Ascending aorta (tissue), 2 donors: ENCODE data around the gene ST6GALNAC6. TPM values are rescaled to one million over a fixed set of nuclear protein-coding genes. Genes with fewer than 3 reads are reported as not detected.
A peak's percentile ranks its signal among the peaks of the same experiment; 100 is the strongest.

ENCODE experiments used
- DNase-seq, 2 donors: peaks; one replicate each; pipeline ENCODE4 v3.0.0-alpha.2; 2019; ENCODE audit warnings: low spot score in 2 of 2
- H3K27ac ChIP-seq, 2 donors: fragments of 200-600 bp; sonication (generic); one replicate each; pipeline ENCODE4 v1.5.1; 2016 to 2017; ENCODE audit warnings: mild to moderate bottlenecking in 1 of 2
- H3K27me3 ChIP-seq: fragments of 200-600 bp; sonication (generic); one replicate; pipeline ENCODE4 v1.5.1; 2017
- H3K36me3 ChIP-seq, 2 donors: fragments of 200-600 bp; sonication (generic); one replicate each; pipeline ENCODE4 v1.5.1; 2016
- H3K4me1 ChIP-seq, 2 donors: fragments of 200-600 bp; sonication (generic); one replicate each; pipeline ENCODE4 v1.5.1; 2016 to 2017; ENCODE audit warnings: mild to moderate bottlenecking in 1 of 2
- H3K4me3 ChIP-seq, 2 donors: fragments of 200-600 bp; sonication (generic); one replicate each; pipeline ENCODE4 v1.5.1; 2016 to 2017; ENCODE audit warnings: mild to moderate bottlenecking in 1 of 2
- H3K9me3 ChIP-seq, 2 donors: fragments of 200-600 bp; sonication (generic); one replicate each; pipeline ENCODE4 v1.5.1; 2016
- intact Hi-C: fragments of 100-400 bp; cut with DNase I; formaldehyde crosslinking; loops from one replicate; pipeline ENCODE4 v1.15.1; 2023
- total RNA-seq: library from RNA; depleted of rRNA; stranded (reverse); fragments of >200 nt; gene quantifications from one replicate; pipeline ENCODE4 v1.1.0, GENCODE V29; 2016
- TF ChIP-seq, protein P1 (sequence below), 3 experiments: fragments of 200-600 bp in 2 of 3; fragments of 450-650 bp in 1 of 3; sonication (generic) in 2 of 3; IDR thresholded peaks; one replicate each; pipeline ENCODE4 v1.5.1; 2016 to 2019; ENCODE audit warnings: antibody characterized with exemption in 3 of 3, mild to moderate bottlenecking in 1 of 3, moderate library complexity in 1 of 3

The ST6GALNAC6 gene
- total RNA-seq, 1 donor from 2014 or later, result 172 TPM

DNA sequence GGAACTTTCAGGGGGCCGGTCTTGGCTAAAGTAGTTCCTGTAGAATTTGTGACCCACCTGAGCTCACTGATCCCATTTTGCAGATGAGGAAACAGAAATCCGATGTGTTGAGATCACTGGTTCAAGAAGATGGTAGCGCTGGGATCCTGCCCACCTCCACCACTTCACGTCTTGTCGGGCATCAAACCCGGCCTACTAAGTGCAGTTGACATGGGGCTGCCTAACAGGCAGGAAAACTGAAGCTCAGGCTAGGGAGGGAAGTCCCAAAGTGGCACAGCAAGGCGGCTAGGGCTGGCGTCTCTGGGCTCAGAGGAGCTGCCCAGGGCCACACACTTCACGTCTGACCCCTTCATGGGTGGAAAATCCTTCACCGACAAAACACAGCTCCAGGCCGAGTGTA lies 44.4 kb downstream of the ST6GALNAC6 start:
- DNase-seq, result no peak
- H3K36me3 ChIP-seq, result peaks cover 0 to 8% of the 10 kb centered on the region in 2 donors
- H3K27me3 ChIP-seq, result no peaks in the 10 kb centered on the region
- TF ChIP-seq, protein P1, sequence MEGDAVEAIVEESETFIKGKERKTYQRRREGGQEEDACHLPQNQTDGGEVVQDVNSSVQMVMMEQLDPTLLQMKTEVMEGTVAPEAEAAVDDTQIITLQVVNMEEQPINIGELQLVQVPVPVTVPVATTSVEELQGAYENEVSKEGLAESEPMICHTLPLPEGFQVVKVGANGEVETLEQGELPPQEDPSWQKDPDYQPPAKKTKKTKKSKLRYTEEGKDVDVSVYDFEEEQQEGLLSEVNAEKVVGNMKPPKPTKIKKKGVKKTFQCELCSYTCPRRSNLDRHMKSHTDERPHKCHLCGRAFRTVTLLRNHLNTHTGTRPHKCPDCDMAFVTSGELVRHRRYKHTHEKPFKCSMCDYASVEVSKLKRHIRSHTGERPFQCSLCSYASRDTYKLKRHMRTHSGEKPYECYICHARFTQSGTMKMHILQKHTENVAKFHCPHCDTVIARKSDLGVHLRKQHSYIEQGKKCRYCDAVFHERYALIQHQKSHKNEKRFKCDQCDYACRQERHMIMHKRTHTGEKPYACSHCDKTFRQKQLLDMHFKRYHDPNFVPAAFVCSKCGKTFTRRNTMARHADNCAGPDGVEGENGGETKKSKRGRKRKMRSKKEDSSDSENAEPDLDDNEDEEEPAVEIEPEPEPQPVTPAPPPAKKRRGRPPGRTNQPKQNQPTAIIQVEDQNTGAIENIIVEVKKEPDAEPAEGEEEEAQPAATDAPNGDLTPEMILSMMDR (IDR thresholded peaks at IDR 0.05), result no peak
- no peaks in the 10 kb centered on the region for H3K9me3 ChIP-seq
- peak overlapping the region; percentile 96 to 97 for H3K27ac ChIP-seq
- peak overlapping the region; percentile 50 to 77 for H3K4me3 ChIP-seq
- intact Hi-C loops, result no loop called here
- H3K4me1 ChIP-seq, result peaks cover 18 to 54% of the 10 kb centered on the region in 2 donors

DNA sequence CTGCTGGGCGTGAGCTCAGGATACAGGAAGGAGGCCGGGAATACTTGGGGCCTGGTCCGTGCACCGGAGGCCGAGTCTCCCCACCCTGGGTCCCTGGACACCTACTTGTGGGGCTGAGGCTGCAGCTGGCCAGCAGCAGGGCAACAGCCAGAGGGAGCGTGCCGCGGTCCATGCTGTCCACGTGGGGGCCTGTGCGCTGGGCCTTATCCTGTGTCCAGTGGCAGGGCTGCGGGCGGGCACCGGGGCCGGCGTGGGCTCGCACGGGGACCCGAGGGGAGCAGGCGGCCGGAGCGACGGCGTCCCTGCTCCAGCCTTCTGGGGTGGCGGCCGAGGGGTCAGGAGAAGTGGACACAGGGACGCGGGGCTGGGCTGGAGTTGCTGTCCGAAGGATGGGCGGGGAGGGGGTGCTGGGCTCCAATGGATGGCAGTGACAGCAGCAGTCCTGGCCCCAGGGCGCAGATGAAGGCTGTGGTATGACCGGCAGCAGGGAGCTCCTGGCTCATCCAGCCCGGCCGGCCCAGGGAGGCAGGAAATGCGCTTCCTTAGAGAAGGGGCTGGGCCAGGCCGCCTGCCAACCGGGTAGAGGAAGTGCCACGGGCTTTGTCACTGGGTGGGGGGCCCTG lies 45.1 kb downstream of the ST6GALNAC6 start, which contains the start of gene ENG:
TSS of gene ENG (minus strand) at position 475 of the 623 bp plus-strand sequence. CDS start at position 172, 303 bp downstream.
- peak within 1 kb of the TSS; percentile 50 to 77 for H3K4me3 ChIP-seq
- peak within 1 kb of the TSS; percentile 96 to 97 for H3K27ac ChIP-seq
- peaks cover 15 to 49% of the 10 kb centered on the region in 2 donors for H3K4me1 ChIP-seq
- H3K27me3 ChIP-seq, result no peaks in the 10 kb centered on the region
- DNase-seq, result peak in 1 of 2 donors; percentile 88
- peaks cover 3 to 4% of the 10 kb centered on the region in 2 donors for H3K9me3 ChIP-seq
- intact Hi-C loops, result no loop called here
- peaks cover 4 to 14% of the 10 kb centered on the region in 2 donors for H3K36me3 ChIP-seq
- TF ChIP-seq, protein P1 (IDR thresholded peaks at IDR 0.05), result peak in 2 of 3 experiments; percentile 22

DNA sequence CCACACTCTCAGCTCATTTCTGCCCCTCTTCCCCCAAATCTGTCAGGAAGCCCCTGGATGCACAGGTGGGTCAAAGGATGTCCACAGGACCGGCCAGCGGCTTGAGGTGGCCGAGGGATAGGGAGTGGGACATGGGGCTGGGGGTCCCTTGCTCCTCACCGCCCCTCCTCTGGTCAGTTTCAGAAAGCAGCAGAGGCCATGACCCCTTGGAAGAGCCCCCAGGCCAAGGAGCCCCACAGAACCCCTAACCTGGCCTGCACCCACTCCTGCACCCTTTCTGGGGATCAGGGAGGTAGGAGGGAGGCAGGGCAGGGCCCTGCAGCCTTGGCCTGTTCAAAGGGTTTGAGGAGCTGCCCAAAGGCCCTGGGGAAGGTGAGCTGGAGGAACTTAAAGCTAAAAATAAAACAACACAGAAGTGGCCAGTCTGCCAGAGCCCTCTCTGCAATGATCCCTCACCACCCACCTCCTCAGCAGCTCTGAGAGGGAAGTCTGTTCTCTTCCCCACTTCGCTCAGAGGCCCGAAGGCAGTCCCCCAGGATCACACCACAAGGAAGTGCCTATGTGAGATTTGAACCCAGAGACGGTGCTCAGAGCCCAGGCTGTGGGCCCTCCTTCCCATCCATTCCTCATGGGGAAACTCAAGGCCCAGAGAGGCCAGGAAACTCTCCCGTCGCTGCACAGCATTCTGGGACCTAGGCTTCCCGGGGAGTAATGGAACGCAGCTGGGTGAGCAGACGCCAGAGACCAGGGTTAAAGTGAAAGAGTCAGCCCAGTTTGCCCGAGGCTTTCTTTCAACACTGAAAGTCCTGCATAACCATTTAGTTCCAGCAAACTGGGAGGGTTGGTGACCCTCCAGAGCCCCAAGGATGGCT lies 45.9 kb downstream of the ST6GALNAC6 start:
- H3K4me1 ChIP-seq, result peaks cover 8 to 41% of the 10 kb centered on the region in 2 donors

DNA sequence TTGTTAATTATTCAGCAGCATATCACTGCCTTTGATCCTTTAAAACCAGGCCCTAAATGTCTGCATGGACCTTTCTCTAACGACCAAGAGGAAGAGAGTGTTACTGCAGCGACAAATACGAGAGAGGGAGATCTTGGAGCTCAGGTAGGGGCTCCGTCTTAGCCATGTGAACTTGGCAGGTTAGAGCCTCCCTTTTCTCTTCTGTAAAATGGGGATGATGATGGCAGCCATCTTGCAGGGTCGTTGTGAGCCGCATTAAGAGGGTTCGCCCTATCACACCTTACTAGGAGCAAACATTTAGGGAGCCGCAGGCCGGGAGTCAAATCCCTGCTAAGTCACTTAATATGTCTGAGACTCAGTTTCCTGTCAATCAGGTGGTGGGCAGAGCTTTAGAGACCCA lies 46.6 kb downstream of the ST6GALNAC6 start:
- peaks cover 5 to 36% of the 10 kb centered on the region in 2 donors for H3K4me1 ChIP-seq
- H3K36me3 ChIP-seq, result peaks cover 6 to 28% of the 10 kb centered on the region in 2 donors
- intact Hi-C loops, result no loop called here
- TF ChIP-seq, protein P1 (IDR thresholded peaks at IDR 0.05), result no peak
- peaks cover 6 to 10% of the 10 kb centered on the region in 2 donors for H3K9me3 ChIP-seq
- H3K4me3 ChIP-seq, result peak overlapping the region; percentile 50 to 77
- H3K27me3 ChIP-seq, result no peaks in the 10 kb centered on the region
- H3K27ac ChIP-seq, result peak overlapping the region; percentile 96 to 97
- no peak for DNase-seq

More for the DNA sequence above, 45.9 kb downstream of the ST6GALNAC6 start:
- intact Hi-C loops, result no loop called here
- no peak for DNase-seq
- Histone ChIP-seq H3K9me3 (peaks cover 6 to 10% of the 10 kb centered on the region in 2 donors), H3K4me3 (peak overlapping the region; percentile 50 to 77), H3K36me3 (peaks cover 6 to 21% of the 10 kb centered on the region in 2 donors), H3K27ac (peak overlapping the region; percentile 96 to 97), H3K27me3 (no peaks in the 10 kb centered on the region)
- TF ChIP-seq, protein P1 (IDR thresholded peaks at IDR 0.05), result no peak

DNA sequence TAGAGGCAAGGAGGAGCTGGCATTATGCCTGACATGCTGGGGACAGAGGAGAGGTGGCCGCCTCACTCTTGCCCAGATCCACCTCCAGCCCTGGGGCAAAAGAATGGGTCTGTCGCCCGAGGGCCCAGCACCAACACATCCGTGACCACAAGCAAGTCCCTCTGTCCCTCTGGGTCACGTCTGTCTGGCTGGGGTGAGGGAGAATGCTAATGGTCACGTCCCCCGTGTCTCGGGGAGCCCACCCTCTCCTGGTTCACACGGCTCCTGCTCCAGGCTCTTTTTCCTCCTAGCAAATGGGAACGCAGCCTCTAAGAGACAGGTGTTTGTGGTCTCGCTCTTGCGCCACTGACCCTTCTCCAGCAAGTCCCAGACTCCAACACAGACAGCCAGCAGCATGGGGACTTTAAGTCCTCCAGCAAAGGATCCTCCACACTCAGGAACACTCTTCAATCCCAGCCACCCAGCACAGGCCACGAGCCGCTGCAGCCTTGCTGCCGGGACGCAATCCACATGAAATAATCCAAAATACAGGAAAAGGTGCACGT lies 49.0 kb downstream of the ST6GALNAC6 start:
- H3K4me1 ChIP-seq, result peaks cover 11 to 51% of the 10 kb centered on the region in 2 donors
- no peak for DNase-seq
- TF ChIP-seq, protein P1 (IDR thresholded peaks at IDR 0.05), result no peak
- peaks cover 6 to 30% of the 10 kb centered on the region in 2 donors for H3K36me3 ChIP-seq
- H3K27ac ChIP-seq, result peak overlapping the region; percentile 96 to 97
- peaks cover 6 to 10% of the 10 kb centered on the region in 2 donors for H3K9me3 ChIP-seq
- H3K4me3 ChIP-seq, result peak overlapping the region in 1 of 2 donors; percentile 77
- no peaks in the 10 kb centered on the region for H3K27me3 ChIP-seq
- intact Hi-C loops, result no loop called here
